Neuronal stem cell (in vitro differentiated cells): ENCODE measurements around the gene MICALL2.

Experiments used
- DNase-seq: peaks from one replicate; pipeline ENCODE4 v3.0.0-alpha.2; 2013; ENCODE audit warnings: low spot score
- H2AFZ ChIP-seq: one replicate; pipeline ENCODE4 v1.6.1; 2013; ENCODE audit warnings: mild to moderate bottlenecking, low read length, inconsistent platforms
- H2AK5ac ChIP-seq: 2 replicates; pipeline ENCODE4 v1.6.1; 2013; ENCODE audit warnings: low read depth, mild to moderate bottlenecking, inconsistent platforms, low read length, moderate library complexity, mixed read lengths
- H2BK120ac ChIP-seq: 2 replicates; pipeline ENCODE4 v1.6.1; 2013; ENCODE audit warnings: low read depth, mild to moderate bottlenecking, inconsistent platforms, low read length, moderate library complexity, mixed read lengths
- H2BK12ac ChIP-seq: one replicate; pipeline ENCODE4 v1.6.1; 2013; ENCODE audit warnings: low read length, inconsistent platforms
- H2BK15ac ChIP-seq: 2 replicates; pipeline ENCODE4 v1.6.1; 2013; ENCODE audit warnings: mild to moderate bottlenecking, low read length, inconsistent platforms, mixed read lengths
- H2BK5ac ChIP-seq: one replicate; pipeline ENCODE4 v1.6.1; 2013; ENCODE audit warnings: inconsistent platforms, mild to moderate bottlenecking, low read length, moderate library complexity
- H3K14ac ChIP-seq: one replicate; pipeline ENCODE4 v1.6.1; 2013; ENCODE audit warnings: low read length, inconsistent platforms
- H3K18ac ChIP-seq: 2 replicates; pipeline ENCODE4 v1.6.1; 2013; ENCODE audit warnings: low read length, inconsistent platforms
- H3K23ac ChIP-seq: 2 replicates; pipeline ENCODE4 v1.6.1; 2013; ENCODE audit warnings: low read depth, mild to moderate bottlenecking, mixed read lengths, low read length, inconsistent platforms; ENCODE audit not compliant: poor library complexity
- H3K27ac ChIP-seq: replicated peaks from 3 replicates; pipeline ENCODE4 v1.5.1; 2013; ENCODE audit warnings: low read length, inconsistent platforms
- H3K27me3 ChIP-seq, 3 experiments: 2 replicates each; pipeline ENCODE4 v1.6.1; 2013; ENCODE audit warnings: low read length in 3 of 3, mild to moderate bottlenecking in 2 of 3, inconsistent platforms in 1 of 3, low read depth in 1 of 3, mixed read lengths in 1 of 3, moderate library complexity in 1 of 3; ENCODE audit not compliant: control insufficient read depth in 3 of 3, insufficient read depth in 3 of 3
- H3K36me3 ChIP-seq, 2 donors: replicated peaks in 1 of 2; 2 replicates each; pipeline ENCODE4 v1.6.1; 2013; ENCODE audit warnings: low read length in 2 of 2; ENCODE audit not compliant: control insufficient read depth in 2 of 2, insufficient read depth in 2 of 2
- H3K4ac ChIP-seq: 2 replicates; pipeline ENCODE4 v1.6.1; 2013; ENCODE audit warnings: inconsistent platforms, mild to moderate bottlenecking, low read length, moderate library complexity
- H3K4me1 ChIP-seq, 2 donors: 1 replicate in 1 of 2; 2 replicates in 1 of 2; pipeline ENCODE4 v1.6.1; 2013; ENCODE audit warnings: low read length in 2 of 2, low read depth in 1 of 2; ENCODE audit not compliant: control insufficient read depth in 2 of 2, insufficient read depth in 1 of 2
- H3K4me2 ChIP-seq: one replicate; pipeline ENCODE4 v1.6.1; 2013; ENCODE audit warnings: mild to moderate bottlenecking, low read length, inconsistent platforms; ENCODE audit not compliant: insufficient read depth, poor library complexity, severe bottlenecking
- H3K4me3 ChIP-seq, 2 donors: 2 replicates each; pipeline ENCODE4 v1.5.1; 2013; ENCODE audit warnings: low read length in 2 of 2, mild to moderate bottlenecking in 2 of 2, inconsistent platforms in 1 of 2, moderate library complexity in 1 of 2
- H3K79me1 ChIP-seq: one replicate; pipeline ENCODE4 v1.6.1; 2013; ENCODE audit warnings: low read depth, mild to moderate bottlenecking, inconsistent platforms, low read length, moderate library complexity
- H3K9ac ChIP-seq: one replicate; pipeline ENCODE4 v1.6.1; 2013; ENCODE audit warnings: mild to moderate bottlenecking, low read depth, low read length, inconsistent platforms; ENCODE audit not compliant: poor library complexity
- H3K9me3 ChIP-seq, 2 donors: replicated peaks in 1 of 2; 2 replicates each; pipeline versions ENCODE3 to v1.6.1; 2013; ENCODE audit warnings: low read length in 2 of 2, mild to moderate bottlenecking in 2 of 2, inconsistent platforms in 1 of 2, low read depth in 1 of 2, mixed read lengths in 1 of 2, moderate library complexity in 1 of 2; ENCODE audit not compliant: control insufficient read depth in 2 of 2, insufficient read depth in 1 of 2
- H4K8ac ChIP-seq: one replicate; pipeline ENCODE4 v1.6.1; 2013; ENCODE audit warnings: low read depth, mild to moderate bottlenecking, inconsistent platforms, low read length, moderate library complexity
- H4K91ac ChIP-seq: one replicate; pipeline ENCODE4 v1.6.1; 2013; ENCODE audit warnings: low read length, low read depth, mild to moderate bottlenecking, inconsistent platforms; ENCODE audit not compliant: poor library complexity
- WGBS, 2 donors: extraction: QIAGEN DNeasy Blood & Tissue Kit; methylation state at CpG; one replicate each; pipeline ENCODE4 v1.1.7; 2013; ENCODE audit warnings: missing lambda C conversion rate in 2 of 2, mixed read lengths in 1 of 2; ENCODE audit not compliant: insufficient read length in 2 of 2, insufficient replicate concordance in 1 of 2; ENCODE audit errors: extremely low coverage in 2 of 2; 5-methylcytosine and 5-hydroxymethylcytosine counted together

Gene MICALL2

DNA sequence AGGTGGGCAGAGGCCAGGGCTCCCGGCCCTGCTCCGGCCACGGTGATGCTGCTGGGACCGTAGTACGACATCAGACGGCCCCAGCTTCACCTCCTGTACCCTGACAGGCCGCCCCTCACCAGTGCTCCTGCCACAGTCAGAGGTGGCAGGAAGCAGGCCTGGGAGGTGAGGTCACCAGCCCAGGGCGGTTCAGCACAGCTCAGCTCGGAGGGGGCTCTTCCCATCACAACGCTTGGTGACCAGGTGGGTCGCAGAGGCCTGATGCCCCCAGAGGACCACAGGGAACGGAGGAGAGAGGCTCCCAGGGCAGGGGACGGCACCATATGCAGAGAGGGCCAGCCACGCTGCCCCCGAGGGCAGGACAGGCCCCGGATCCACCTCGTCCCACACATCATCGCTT lies 8.8 kb downstream of the MICALL2 start:
- H2BK12ac ChIP-seq: peak overlapping the region; percentile 88
- H2BK5ac ChIP-seq: peak overlapping the region; percentile 66
- peaks cover 7% of the 10 kb centered on the region for H3K79me1 ChIP-seq
- H3K9ac ChIP-seq: no peak overlapping the region
- no peak overlapping the region for H3K4me2 ChIP-seq
- H2AFZ ChIP-seq: no peak overlapping the region
- H2AK5ac ChIP-seq: peak overlapping the region; percentile 46
- H3K27me3 ChIP-seq: no peaks in the 10 kb centered on the region
- no peak for DNase-seq
- H3K27ac ChIP-seq: no peak overlapping the region
- H4K91ac ChIP-seq: no peak overlapping the region
- H3K4me1 ChIP-seq: peaks cover 13 to 25% of the 10 kb centered on the region in 2 donors
- H2BK15ac ChIP-seq: peak overlapping the region; percentile 74
- no peak overlapping the region for H3K14ac ChIP-seq
- no peak overlapping the region for H2BK120ac ChIP-seq
- peak overlapping the region; percentile 85 for H3K23ac ChIP-seq
- no peaks in the 10 kb centered on the region for H3K9me3 ChIP-seq
- peak overlapping the region; percentile 90 for H3K18ac ChIP-seq
- H3K4ac ChIP-seq: no peak overlapping the region
- no peak overlapping the region for H3K4me3 ChIP-seq
- no peak overlapping the region for H4K8ac ChIP-seq
- no peaks in the 10 kb centered on the region for H3K36me3 ChIP-seq
- no CpG with 5 or more reads among the region's 18 CpGs for WGBS, 2 donors

DNA sequence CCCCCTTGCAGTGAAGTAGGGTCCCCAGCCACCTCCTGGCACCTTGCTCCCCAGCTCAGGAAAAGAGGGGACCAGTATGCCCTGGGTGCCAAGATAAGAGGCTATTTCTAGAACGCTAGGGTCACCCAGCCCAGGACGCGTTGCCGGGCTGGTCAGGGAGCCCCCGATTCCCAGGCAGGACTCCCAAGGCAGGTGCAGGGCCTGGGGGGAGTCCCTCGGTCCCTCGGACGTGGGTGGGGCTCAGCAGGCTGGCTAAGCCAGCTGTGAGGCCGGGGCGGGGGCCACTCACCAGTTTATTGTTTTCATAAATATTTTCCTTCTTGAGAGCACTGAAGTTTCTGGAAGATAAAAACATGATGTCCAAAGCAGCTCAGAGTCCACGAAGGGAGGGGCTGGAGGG lies 9.3 kb downstream of the MICALL2 start:
- Histone ChIP-seq H3K23ac (peak overlapping the region; percentile 85), H2AFZ (no peak overlapping the region), H2BK5ac (peak overlapping the region; percentile 66), H2AK5ac (peak overlapping the region; percentile 70), H3K4ac (no peak overlapping the region), H3K36me3 (no peaks in the 10 kb centered on the region), H3K27me3 (no peaks in the 10 kb centered on the region), H2BK120ac (no peak overlapping the region), H2BK12ac (peak overlapping the region; percentile 10), H4K8ac (no peak overlapping the region), H3K14ac (no peak overlapping the region), H3K18ac (no peak overlapping the region), H3K4me2 (no peak overlapping the region), H3K9ac (no peak overlapping the region), H4K91ac (no peak overlapping the region), H3K27ac (no peak overlapping the region), H2BK15ac (no peak overlapping the region), H3K79me1 (peaks cover 4% of the 10 kb centered on the region), H3K4me1 (peaks cover 13 to 25% of the 10 kb centered on the region in 2 donors), H3K9me3 (no peaks in the 10 kb centered on the region), H3K4me3 (no peak overlapping the region)
- no CpG with 5 or more reads among the region's 11 CpGs for WGBS, 2 donors
- DNase-seq: no peak

DNA sequence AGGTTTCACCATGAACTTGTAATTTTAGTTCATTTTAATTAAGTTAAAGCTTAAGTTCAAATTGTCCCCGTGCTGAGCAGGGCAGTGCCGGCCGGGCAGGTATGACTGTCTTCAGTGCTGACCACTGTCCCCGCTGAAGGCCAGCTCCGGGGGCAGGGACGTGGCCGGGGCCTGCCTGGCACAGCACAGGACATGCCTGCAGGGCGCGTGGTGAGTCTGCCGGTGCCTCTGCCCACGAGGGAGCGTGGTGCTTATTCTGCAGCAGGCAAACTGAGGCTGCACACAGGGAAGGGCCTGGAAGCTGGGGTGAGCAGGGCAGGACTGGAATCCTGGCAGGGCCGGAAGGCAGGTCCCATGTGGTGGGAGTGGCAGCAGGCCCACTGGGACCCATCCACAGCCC lies 9.8 kb downstream of the MICALL2 start:
- Histone ChIP-seq H3K4me1 (peaks cover 13 to 21% of the 10 kb centered on the region in 2 donors), H2BK120ac (no peak overlapping the region), H3K27ac (no peak overlapping the region), H3K9ac (no peak overlapping the region), H4K91ac (no peak overlapping the region), H3K9me3 (no peaks in the 10 kb centered on the region), H2BK12ac (peak overlapping the region; percentile 84), H3K79me1 (peaks cover 3% of the 10 kb centered on the region), H2AK5ac (peak overlapping the region; percentile 70), H2AFZ (no peak overlapping the region), H3K14ac (peak overlapping the region; percentile 97), H4K8ac (no peak overlapping the region), H3K36me3 (no peaks in the 10 kb centered on the region), H3K4me2 (no peak overlapping the region), H3K4me3 (no peak overlapping the region), H2BK5ac (peak overlapping the region; percentile 66), H3K23ac (peak overlapping the region; percentile 65), H3K27me3 (no peaks in the 10 kb centered on the region), H3K18ac (peak overlapping the region; percentile 71), H3K4ac (peak overlapping the region; percentile 84), H2BK15ac (no peak overlapping the region)
- WGBS, 2 donors: no CpG with 5 or more reads among the region's 13 CpGs
- DNase-seq: no peak

DNA sequence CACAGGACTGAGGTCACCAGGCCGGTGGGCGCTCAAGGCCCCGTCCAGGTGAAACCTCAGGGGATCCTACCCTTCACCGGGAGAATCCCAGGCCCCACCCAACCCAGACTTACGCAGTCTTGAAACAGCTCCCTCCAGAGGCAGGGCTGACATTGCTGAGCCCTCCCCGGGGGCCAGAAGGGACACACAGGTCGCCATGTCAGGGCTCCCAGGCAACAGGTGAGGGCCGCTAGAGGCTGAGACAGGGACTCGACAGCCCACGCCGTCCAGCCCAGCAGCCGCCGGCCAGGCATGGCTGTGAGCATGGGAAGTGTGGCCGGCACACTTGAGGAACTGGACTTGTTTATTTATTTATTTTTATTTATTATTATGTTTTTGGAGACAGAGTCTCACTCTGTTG lies 10.3 kb downstream of the MICALL2 start:
- Histone ChIP-seq H3K9ac (no peak overlapping the region), H3K4ac (no peak overlapping the region), H2AK5ac (peak overlapping the region; percentile 46), H4K8ac (no peak overlapping the region), H2BK15ac (peak overlapping the region; percentile 89), H2BK120ac (no peak overlapping the region), H3K4me3 (no peak overlapping the region), H3K4me2 (no peak overlapping the region), H3K79me1 (peaks cover 3% of the 10 kb centered on the region), H3K9me3 (no peaks in the 10 kb centered on the region), H3K23ac (no peak overlapping the region), H3K4me1 (peaks cover 11 to 16% of the 10 kb centered on the region in 2 donors), H2BK12ac (no peak overlapping the region), H3K18ac (peak overlapping the region; percentile 11), H2AFZ (no peak overlapping the region), H3K27ac (no peak overlapping the region), H3K27me3 (no peaks in the 10 kb centered on the region), H2BK5ac (no peak overlapping the region), H3K36me3 (no peaks in the 10 kb centered on the region), H3K14ac (no peak overlapping the region), H4K91ac (no peak overlapping the region)
- no CpG with 5 or more reads among the region's 14 CpGs for WGBS, 2 donors
- no peak for DNase-seq
